A549 treated with Hydrocortisone at 1 μM for 4 hours (cell line): Measurements from ENCODE around the gene MED13. TPM values are rescaled to one million over a fixed set of nuclear protein-coding genes. Genes with fewer than 3 reads are reported as not detected.

Experiments used
- total RNA-seq: library from RNA; stranded (reverse); fragments of 200-300 nt; extraction: Qiagen RNA extraction; gene quantifications from 5 replicates; pipeline ENCODE4 v1.2.3, GENCODE V29; 2022

The MED13 gene
- 14.2 to 25.2 TPM (median 20.2 TPM) in 5 replicates for total RNA-seq

DNA sequence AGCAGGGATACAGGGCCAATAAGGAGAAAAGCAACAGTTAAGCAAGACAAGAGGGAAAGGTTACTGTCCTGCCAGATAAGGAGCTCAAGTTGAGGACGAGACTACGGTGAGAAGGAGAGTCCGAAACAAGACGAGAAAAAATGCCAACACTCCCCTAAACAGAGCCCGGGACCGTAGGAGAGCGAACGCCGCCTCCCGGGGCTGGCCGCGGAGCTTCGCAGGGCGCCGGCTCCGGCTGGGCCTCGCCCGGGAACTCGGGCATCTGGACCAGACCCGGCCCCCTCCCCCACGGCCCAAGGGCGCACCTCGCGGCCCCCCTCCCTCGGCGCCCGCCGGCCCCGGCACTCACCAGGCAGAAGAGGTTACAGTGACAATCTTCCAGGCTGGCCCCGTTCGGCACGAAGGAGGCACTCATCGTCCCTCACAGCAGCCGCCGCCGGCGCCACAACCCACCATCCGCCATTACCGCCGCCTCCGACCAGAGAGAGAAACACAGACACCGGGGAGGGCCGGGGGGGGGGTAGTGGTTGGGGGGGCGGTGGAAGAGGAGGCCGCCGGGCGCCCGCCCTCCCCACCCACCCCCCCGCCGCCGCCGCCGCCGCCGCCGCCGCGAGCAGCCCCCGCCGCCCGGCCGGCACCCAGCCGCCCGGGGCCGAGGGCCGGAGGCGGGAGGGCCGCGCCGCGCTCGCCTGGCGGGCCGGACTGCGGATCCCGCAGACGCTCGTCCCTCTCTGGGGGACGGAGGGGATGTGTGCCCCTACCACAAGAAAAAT lies at the start of gene MED13:
TSS of gene MED13 (minus strand) at position 488 of the 773 bp plus-strand sequence. CDS start at position 415, 73 bp downstream.

GRCh38 chr17:61927208-61928100 lies 137.6 kb downstream of the MED13 start, which contains the start of gene INTS2:
TSS of gene INTS2 (minus strand) at chr17:61927982. CDS start at chr17:61926644, 1,338 bp downstream.

Other genes starting within 250 kb of the MED13 start
- 2.7 to 5.0 TPM (median 4.2 TPM) in 5 replicates for gene BRIP1, start 201.8 kb downstream of the MED13 start, total RNA-seq
- gene INTS2, start 137.3 kb downstream of the MED13 start, total RNA-seq, result 9.5 to 16.8 TPM (median 12.5 TPM) in 5 replicates